Loucy (cell line): Measurements from ENCODE around the gene UNC5C.

Source experiments
- EZH2phosphoT487 ChIP-seq: fragments of 200-600 bp; IDR thresholded peaks from 2 replicates; pipeline ENCODE4 v1.6.1; 2018; ENCODE audit warnings: antibody characterized with exemption, mild to moderate bottlenecking, moderate library complexity, borderline replicate concordance
- TF ChIP-seq, protein P1 (sequence below): fragments of 200-600 bp; sonication (generic); conservative IDR thresholded peaks from 2 replicates; pipeline ENCODE4 v1.5.1; 2014; ENCODE audit warnings: mild to moderate bottlenecking, antibody characterized with exemption, low read length

DNA sequence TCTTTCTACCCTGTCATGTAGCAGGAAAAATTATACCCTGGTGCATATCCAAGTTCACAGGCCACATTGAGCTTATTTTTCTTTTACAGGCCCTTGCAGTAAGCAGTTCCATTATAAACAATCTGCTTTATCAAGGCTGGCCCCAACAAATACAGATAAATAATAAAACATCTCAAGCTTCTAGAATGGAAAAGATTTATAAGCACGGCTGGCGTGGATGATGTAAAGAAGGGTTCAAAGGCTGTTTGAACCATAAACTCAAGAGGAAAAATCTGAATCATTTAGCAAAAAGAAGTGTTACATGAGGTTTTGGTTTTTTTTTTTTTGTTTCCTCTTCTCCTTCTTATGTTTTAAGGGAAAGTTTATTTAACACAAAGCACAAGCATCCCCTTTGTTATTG is 109.7 kb downstream of the UNC5C start:
- TF ChIP-seq, protein P1, sequence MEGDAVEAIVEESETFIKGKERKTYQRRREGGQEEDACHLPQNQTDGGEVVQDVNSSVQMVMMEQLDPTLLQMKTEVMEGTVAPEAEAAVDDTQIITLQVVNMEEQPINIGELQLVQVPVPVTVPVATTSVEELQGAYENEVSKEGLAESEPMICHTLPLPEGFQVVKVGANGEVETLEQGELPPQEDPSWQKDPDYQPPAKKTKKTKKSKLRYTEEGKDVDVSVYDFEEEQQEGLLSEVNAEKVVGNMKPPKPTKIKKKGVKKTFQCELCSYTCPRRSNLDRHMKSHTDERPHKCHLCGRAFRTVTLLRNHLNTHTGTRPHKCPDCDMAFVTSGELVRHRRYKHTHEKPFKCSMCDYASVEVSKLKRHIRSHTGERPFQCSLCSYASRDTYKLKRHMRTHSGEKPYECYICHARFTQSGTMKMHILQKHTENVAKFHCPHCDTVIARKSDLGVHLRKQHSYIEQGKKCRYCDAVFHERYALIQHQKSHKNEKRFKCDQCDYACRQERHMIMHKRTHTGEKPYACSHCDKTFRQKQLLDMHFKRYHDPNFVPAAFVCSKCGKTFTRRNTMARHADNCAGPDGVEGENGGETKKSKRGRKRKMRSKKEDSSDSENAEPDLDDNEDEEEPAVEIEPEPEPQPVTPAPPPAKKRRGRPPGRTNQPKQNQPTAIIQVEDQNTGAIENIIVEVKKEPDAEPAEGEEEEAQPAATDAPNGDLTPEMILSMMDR, result no peak
- no peak for TF ChIP-seq EZH2phosphoT487
